Fibroblast of mammary gland (primary cell): ENCODE results near the gene WNT6.

Experiments used
- DNase-seq: peaks from one replicate; pipeline ENCODE4 v3.0.0-alpha.2; 2010; ENCODE audit warnings: low read depth
- H3K4me3 ChIP-seq: 2 replicates; pipeline ENCODE4 v1.5.1; 2011; ENCODE audit warnings: low read depth, mild to moderate bottlenecking, low read length, moderate library complexity; ENCODE audit not compliant: control insufficient read depth
- CTCF ChIP-seq: conservative IDR thresholded peaks from 2 replicates; pipeline ENCODE4 v1.5.1; 2011; ENCODE audit warnings: low read depth, low read length, inconsistent platforms; ENCODE audit not compliant: control insufficient read depth, insufficient read depth

WNT6 gene

GRCh38 chr2:218856167-218856895, 3.3 kb upstream of the WNT6 start:
- no peak overlapping the region for H3K4me3 ChIP-seq
- DNase-seq: no peak
- TF ChIP-seq CTCF: no peak

GRCh38 chr2:218856896-218857243, 2.7 kb upstream of the WNT6 start:
- TF ChIP-seq CTCF: no peak
- DNase-seq: no peak
- H3K4me3 ChIP-seq: no peak overlapping the region

DNA sequence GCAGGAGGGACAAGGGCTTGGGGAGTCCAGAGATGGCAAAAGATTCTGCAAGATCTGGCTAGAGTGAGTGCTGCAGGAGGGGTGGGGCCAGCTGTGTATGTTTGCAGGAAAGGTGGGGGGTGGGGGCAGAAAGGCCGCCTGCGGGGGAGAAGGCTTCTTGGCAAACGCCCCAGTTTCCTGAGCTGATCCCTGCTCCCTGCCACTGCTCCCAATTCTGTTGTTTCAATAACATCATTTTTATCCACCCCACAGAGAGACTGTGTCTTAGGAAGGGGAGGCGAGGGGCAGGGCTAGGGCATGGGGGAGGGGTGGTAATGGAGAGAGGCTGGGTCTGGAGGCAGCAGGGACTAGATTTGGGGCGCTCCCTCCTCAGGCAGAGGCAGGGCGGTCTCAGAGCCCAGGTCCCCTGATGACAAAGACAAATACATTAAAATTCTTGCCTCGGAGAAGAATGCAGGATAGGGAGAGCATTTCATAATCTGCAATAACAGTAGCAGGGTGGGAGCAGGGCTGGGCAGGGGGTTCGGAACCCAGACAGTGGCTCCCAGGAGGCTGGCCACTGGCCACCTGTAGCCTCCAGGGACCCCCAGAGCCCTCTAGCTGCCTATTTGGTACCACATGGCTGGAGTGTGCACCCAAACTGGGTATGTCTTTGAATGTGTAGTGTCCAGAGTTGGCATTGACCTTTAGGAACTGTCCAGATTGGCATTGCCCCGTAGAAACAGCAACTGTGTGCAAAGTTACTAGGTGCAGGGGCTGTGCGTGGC, 2.1 kb upstream of the WNT6 start:
- H3K4me3 ChIP-seq: no peak overlapping the region
- no peak for DNase-seq
- TF ChIP-seq CTCF: no peak

- no peak overlapping the region for H3K4me3 ChIP-seq
- DNase-seq: no peak
- no peak for TF ChIP-seq CTCF
Observed at GRCh38 chr2:218858138-218858445, 1.5 kb upstream of the WNT6 start.

- H3K4me3 ChIP-seq: no peak overlapping the region
- DNase-seq: no peak
- no peak for TF ChIP-seq CTCF
Observed at GRCh38 chr2:218858671-218859555, 692 bp upstream of the WNT6 start.

DNA sequence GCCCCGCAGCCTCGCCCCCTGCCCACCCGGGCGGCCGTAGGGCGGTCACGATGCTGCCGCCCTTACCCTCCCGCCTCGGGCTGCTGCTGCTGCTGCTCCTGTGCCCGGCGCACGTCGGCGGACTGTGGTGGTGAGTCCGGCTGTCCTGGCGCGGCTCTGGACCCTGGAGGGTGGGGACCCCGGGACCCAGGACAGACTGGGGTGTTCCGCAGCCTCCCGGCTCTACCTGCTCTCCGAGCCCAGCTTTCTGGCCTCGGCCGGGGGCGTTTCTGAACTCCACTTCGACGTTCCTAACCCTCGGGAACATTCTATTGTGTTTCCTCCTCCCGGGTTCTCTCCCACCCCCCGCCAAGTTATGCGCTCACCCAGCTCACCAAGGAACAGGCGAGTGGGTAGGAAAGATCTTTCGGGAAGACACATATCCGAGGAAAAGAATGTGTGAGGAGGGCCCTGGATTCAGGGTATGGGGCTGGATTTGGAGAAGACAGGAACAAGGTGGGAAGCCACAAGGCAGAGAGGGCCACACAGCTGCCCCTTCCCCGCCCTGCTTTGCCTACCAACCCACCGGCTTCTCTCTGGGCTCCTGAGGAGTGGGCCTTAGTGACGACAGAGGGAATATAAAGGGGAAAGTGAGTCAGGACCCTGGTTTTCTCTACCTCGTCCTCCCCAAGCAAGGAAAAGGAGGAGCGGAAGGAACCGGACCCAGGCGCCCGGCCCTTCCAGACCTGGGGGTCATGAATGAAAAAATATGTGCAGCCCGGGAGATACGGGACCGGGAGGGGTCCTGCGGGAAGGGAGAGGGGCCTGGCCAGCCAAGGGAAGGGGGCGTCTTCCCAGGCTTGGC, 605 bp downstream of the WNT6 start:
- TF ChIP-seq CTCF: no peak
- DNase-seq: no peak
- no peak overlapping the region for H3K4me3 ChIP-seq
